Type B pancreatic cell (in vitro differentiated cells): ENCODE data around the gene TMEM59. TPM values are rescaled to one million over a fixed set of nuclear protein-coding genes. Genes with fewer than 3 reads are reported as not detected.
"Not testable (repeated sequence)": the region's sequence is repeated elsewhere in the genome, so short reads cannot be mapped to it uniquely, and the experiment has no call there.

ENCODE experiments used
- DNase-seq: peaks from one replicate; pipeline ENCODE4 v3.0.0; 2021; ENCODE audit warnings: mixed read lengths; ENCODE audit not compliant: unreplicated experiment; ENCODE audit errors: extremely low spot score
- H3K27ac Mint-ChIP-seq: 2 replicates; pipeline ENCODE4 v1.8.0; 2021; ENCODE audit warnings: mild to moderate bottlenecking, mixed read lengths
- H3K27me3 Mint-ChIP-seq: 2 replicates; pipeline ENCODE4 v1.8.0; 2021; ENCODE audit warnings: mixed read lengths
- H3K36me3 Mint-ChIP-seq: 2 replicates; pipeline ENCODE4 v1.8.0; 2021; ENCODE audit warnings: mixed read lengths
- H3K4me1 Mint-ChIP-seq: one replicate; pipeline ENCODE4 v1.8.0; 2021; ENCODE audit warnings: mixed read lengths; ENCODE audit not compliant: unreplicated experiment
- H3K4me3 Mint-ChIP-seq: 2 replicates; pipeline ENCODE4 v1.8.0; 2021; ENCODE audit warnings: mild to moderate bottlenecking, mixed read lengths
- H3K9me3 Mint-ChIP-seq: 2 replicates; pipeline ENCODE4 v1.8.0; 2021; ENCODE audit warnings: mixed read lengths
- CTCF ChIP-seq: fragments of 200-600 bp; sonication (generic); conservative IDR thresholded peaks from 2 replicates; pipeline ENCODE4 v1.5.0; 2021; ENCODE audit warnings: antibody characterized with exemption, mild to moderate bottlenecking
- total RNA-seq: library from RNA; stranded (reverse); gene quantifications from 2 replicates; pipeline ENCODE4 v1.2.1, GENCODE V29; 2021; ENCODE audit warnings: low replicate concordance

Gene TMEM59
- total RNA-seq, 1 donor from 2014 or later = 283 TPM

- H3K4me1 Mint-ChIP-seq = peaks cover 18% of the 10 kb centered on the region
- DNase-seq = no peak
- H3K4me3 Mint-ChIP-seq = no peak overlapping the region
- H3K9me3 Mint-ChIP-seq = no peaks in the 10 kb centered on the region
- H3K27ac Mint-ChIP-seq = no peak overlapping the region
- no peaks in the 10 kb centered on the region for H3K27me3 Mint-ChIP-seq
- no peaks in the 10 kb centered on the region for H3K36me3 Mint-ChIP-seq
- no peak for TF ChIP-seq CTCF
Observed at GRCh38 chr1:54008876-54009275, 44.1 kb downstream of the TMEM59 start.

- no peak for TF ChIP-seq CTCF
- Mint-ChIP-seq H3K27ac (no peak overlapping the region), H3K4me3 (no peak overlapping the region), H3K9me3 (no peaks in the 10 kb centered on the region), H3K27me3 (no peaks in the 10 kb centered on the region), H3K36me3 (no peaks in the 10 kb centered on the region), H3K4me1 (peaks cover 6% of the 10 kb centered on the region)
- no peak for DNase-seq
Observed at GRCh38 chr1:54007613-54008012, 45.4 kb downstream of the TMEM59 start.

- no peaks in the 10 kb centered on the region for H3K27me3 Mint-ChIP-seq
- H3K9me3 Mint-ChIP-seq = no peaks in the 10 kb centered on the region
- no peaks in the 10 kb centered on the region for H3K36me3 Mint-ChIP-seq
- H3K4me3 Mint-ChIP-seq = no peak overlapping the region
- H3K4me1 Mint-ChIP-seq = peaks cover 7% of the 10 kb centered on the region
- TF ChIP-seq CTCF = no peak
- no peak overlapping the region for H3K27ac Mint-ChIP-seq
- DNase-seq = no peak
Observed at GRCh38 chr1:54006508-54006907, 46.5 kb downstream of the TMEM59 start.

GRCh38 chr1:54004481-54005049 is 48.4 kb downstream of the TMEM59 start:
- H3K36me3 Mint-ChIP-seq = no peaks in the 10 kb centered on the region
- no peak for DNase-seq
- no peak overlapping the region for H3K27ac Mint-ChIP-seq
- peaks cover 9% of the 10 kb centered on the region for H3K4me1 Mint-ChIP-seq
- no peak overlapping the region for H3K4me3 Mint-ChIP-seq
- no peaks in the 10 kb centered on the region for H3K9me3 Mint-ChIP-seq
- TF ChIP-seq CTCF = no peak
- no peaks in the 10 kb centered on the region for H3K27me3 Mint-ChIP-seq

GRCh38 chr1:54003750-54004480 is 49.1 kb downstream of the TMEM59 start:
- not testable (repeated sequence) for H3K27ac Mint-ChIP-seq, H3K36me3 Mint-ChIP-seq, H3K4me1 Mint-ChIP-seq, H3K27me3 Mint-ChIP-seq, H3K4me3 Mint-ChIP-seq, H3K9me3 Mint-ChIP-seq, DNase-seq

GRCh38 chr1:54003249-54003646 is 49.8 kb downstream of the TMEM59 start:
- Mint-ChIP-seq H3K4me3 (no peak overlapping the region), H3K27ac (no peak overlapping the region), H3K4me1 (peaks cover 9% of the 10 kb centered on the region), H3K9me3 (no peaks in the 10 kb centered on the region), H3K36me3 (no peaks in the 10 kb centered on the region), H3K27me3 (no peaks in the 10 kb centered on the region)
- TF ChIP-seq CTCF = no peak
- no peak for DNase-seq
